Upper lobe of left lung (tissue), 6 donors: ENCODE data around the gene SPACA4. TPM values are rescaled to one million over a fixed set of nuclear protein-coding genes. Genes with fewer than 3 reads are reported as not detected.

Source experiments
- ATAC-seq, 2 donors: fragments of 200-7000 bp; cut with Tn5 transposase; one replicate each; pipeline ENCODE4 v1.9.1; 2022; ENCODE audit warnings: mild to moderate bottlenecking in 2 of 2, moderate library complexity in 2 of 2; ENCODE audit not compliant: low FRiP score in 2 of 2
- DNase-seq, 2 donors: peaks; one replicate each; pipeline ENCODE4 v3.0.0-alpha.2; 2019 to 2020
- H3K27ac ChIP-seq, 4 donors: fragments of 200-600 bp; sonication (generic); one replicate each; pipeline ENCODE4 v1.5.1; 2016 to 2019
- H3K27me3 ChIP-seq, 4 donors: fragments of 200-600 bp; sonication (generic); one replicate each; pipeline ENCODE4 v1.5.1; 2017 to 2019
- H3K36me3 ChIP-seq, 4 donors: fragments of 200-600 bp; sonication (generic); one replicate each; pipeline ENCODE4 v1.5.1; 2016 to 2019
- H3K4me1 ChIP-seq, 4 donors: fragments of 200-600 bp; sonication (generic); one replicate each; pipeline ENCODE4 v1.5.1; 2018 to 2019
- H3K4me3 ChIP-seq, 4 donors: fragments of 200-600 bp; sonication (generic); one replicate each; pipeline ENCODE4 v1.5.1; 2017 to 2019; ENCODE audit warnings: mild to moderate bottlenecking in 2 of 4, moderate library complexity in 1 of 4
- H3K9me3 ChIP-seq, 4 donors: fragments of 200-600 bp; sonication (generic); one replicate each; pipeline ENCODE4 v1.5.1; 2018 to 2019
- CTCF ChIP-seq, 6 experiments: fragments of 450-650 bp in 4 of 6; fragments of 200-600 bp in 2 of 6; sonication (generic) in 2 of 6; IDR thresholded peaks; one replicate each; pipeline ENCODE4 v1.5.1; 2016 to 2019; ENCODE audit warnings: antibody characterized with exemption in 6 of 6
- EP300 ChIP-seq, 4 donors: sonication (generic); formaldehyde crosslinking; IDR thresholded peaks; one replicate each; pipeline ENCODE4 v1.5.1; 2017; ENCODE audit warnings: antibody characterized with exemption in 4 of 4, control low read depth in 2 of 4
- POLR2A ChIP-seq, 4 donors: fragments of 450-650 bp; IDR thresholded peaks; one replicate each; pipeline ENCODE4 v1.5.1; 2016 to 2017; ENCODE audit warnings: antibody characterized with exemption in 4 of 4, mild to moderate bottlenecking in 2 of 4
- POLR2AphosphoS5 ChIP-seq, 2 donors: sonication (generic); formaldehyde crosslinking; IDR thresholded peaks; one replicate each; pipeline ENCODE4 v1.5.1; 2017; ENCODE audit warnings: antibody characterized with exemption in 2 of 2
- WGBS, 2 donors: methylation state at CpG; one replicate each; pipeline ENCODE4 v1.1.5; 2017 to 2018; 5-methylcytosine and 5-hydroxymethylcytosine counted together
- total RNA-seq, 6 donors: library from RNA; depleted of rRNA in 4 of 6; stranded (reverse); fragments of >200 nt in 4 of 6; gene quantifications; one replicate each; pipeline versions ENCODE4 v1.1.0 to v1.2.1, GENCODE V29; 2016 to 2021
- donor health status: DM: no; HTN: no; CAD: no; lungs with moderate emphysema.
- donor health status: DM: no; HTN: yes; CAD: no; lungs with severe emphysema.

The SPACA4 gene
- total RNA-seq, 6 donors from 2014 or later, result 0.27 TPM; not detected in 5

- Histone ChIP-seq H3K36me3 (no peaks in the 10 kb centered on the region), H3K27me3 (no peaks in the 10 kb centered on the region), H3K27ac (peak overlapping the region; percentile 74 to 92 (median 83)), H3K4me3 (peak overlapping the region in 3 of 4 donors; percentile 47 to 68 (median 50)), H3K4me1 (peaks cover 17 to 23% (median 23%) of the 10 kb centered on the region in 4 donors), H3K9me3 (no peaks in the 10 kb centered on the region)
- DNase-seq, result peak in 1 of 2 donors; percentile 84
- peak; percentile 86 to 90 for ATAC-seq
- TF ChIP-seq EP300 (IDR thresholded peaks at IDR 0.05), result no peak
- no peak for TF ChIP-seq CTCF (IDR thresholded peaks at IDR 0.05)
- TF ChIP-seq POLR2AphosphoS5 (IDR thresholded peaks at IDR 0.05), result no peak
- 8 to 14% methylated on average over 16 to 21 of the region's 25 CpGs for WGBS, 2 donors
Measured at GRCh38 chr19:48644839-48645619, 38.5 kb downstream of the SPACA4 start.

- Histone ChIP-seq H3K4me1 (peaks cover 17 to 23% (median 23%) of the 10 kb centered on the region in 4 donors), H3K9me3 (no peaks in the 10 kb centered on the region), H3K27me3 (no peaks in the 10 kb centered on the region), H3K36me3 (no peaks in the 10 kb centered on the region), H3K4me3 (peak overlapping the region in 3 of 4 donors; percentile 47 to 68 (median 50)), H3K27ac (peak overlapping the region; percentile 74 to 92 (median 83))
- TF ChIP-seq POLR2A (IDR thresholded peaks at IDR 0.05), result no peak
- no peak for TF ChIP-seq CTCF (IDR thresholded peaks at IDR 0.05)
- no peak for TF ChIP-seq POLR2AphosphoS5 (IDR thresholded peaks at IDR 0.05)
- no peak for TF ChIP-seq EP300 (IDR thresholded peaks at IDR 0.05)
- DNase-seq, result no peak
- 0 to 9% methylated on average over 4 to 6 of the region's 6 CpGs for WGBS, 2 donors
- ATAC-seq, result peak in 1 of 2 donors; percentile 28
Measured at GRCh38 chr19:48645620-48646000, 39.1 kb downstream of the SPACA4 start.

GRCh38 chr19:48646001-48646721 is 39.6 kb downstream of the SPACA4 start, which contains the start of gene CA11:
Gene CA11 (minus strand): TSS chr19:48646187. CDS start chr19:48645632, 555 bp downstream.
- Histone ChIP-seq H3K4me3 (peak within 1 kb of the TSS; percentile 47 to 68 (median 56)), H3K27me3 (no peaks in the 10 kb centered on the region), H3K36me3 (no peaks in the 10 kb centered on the region), H3K4me1 (peaks cover 17 to 23% (median 23%) of the 10 kb centered on the region in 4 donors), H3K27ac (peak within 1 kb of the TSS; percentile 74 to 92 (median 83)), H3K9me3 (no peaks in the 10 kb centered on the region)
- peak; percentile 94 to 96 for ATAC-seq
- DNase-seq, result peak; percentile 92
- TF ChIP-seq EP300 (IDR thresholded peaks at IDR 0.05) (no peak), POLR2A (IDR thresholded peaks at IDR 0.05) (peak in 1 of 4 donors; percentile 37), CTCF (IDR thresholded peaks at IDR 0.05) (peak; percentile 85 to 97 (median 92)), POLR2AphosphoS5 (IDR thresholded peaks at IDR 0.05) (peak in 1 of 2 donors; percentile 30)
- 1% methylated on average over 20 to 30 of the region's 33 CpGs for WGBS, 2 donors

- no peaks in the 10 kb centered on the region for H3K27me3 ChIP-seq
- ATAC-seq, result no peak
- H3K36me3 ChIP-seq, result no peaks in the 10 kb centered on the region
- H3K4me3 ChIP-seq, result peak overlapping the region in 3 of 4 donors; percentile 47 to 68 (median 50)
- DNase-seq, result no peak
- TF ChIP-seq POLR2A (IDR thresholded peaks at IDR 0.05) (no peak), EP300 (IDR thresholded peaks at IDR 0.05) (no peak), CTCF (IDR thresholded peaks at IDR 0.05) (peak in 1 of 6 experiments; percentile 4), POLR2AphosphoS5 (IDR thresholded peaks at IDR 0.05) (no peak)
- 9 to 13% methylated on average over 8 to 10 of the region's 10 CpGs for WGBS, 2 donors
- H3K4me1 ChIP-seq, result peaks cover 17 to 23% (median 23%) of the 10 kb centered on the region in 4 donors
- H3K27ac ChIP-seq, result peak overlapping the region; percentile 74 to 92 (median 83)
- no peaks in the 10 kb centered on the region for H3K9me3 ChIP-seq
Measured at GRCh38 chr19:48646722-48647216, 40.2 kb downstream of the SPACA4 start.
